ENCODE results near the gene PSMD5. TPM values are rescaled to one million over a fixed set of nuclear protein-coding genes. Genes with fewer than 3 reads are reported as not detected.

Gene PSMD5
- polyA plus RNA-seq, 1 donor (not counting 4 experiments of a cell fraction or from before 2014, with no cell fraction given), result 55.2 TPM

DNA sequence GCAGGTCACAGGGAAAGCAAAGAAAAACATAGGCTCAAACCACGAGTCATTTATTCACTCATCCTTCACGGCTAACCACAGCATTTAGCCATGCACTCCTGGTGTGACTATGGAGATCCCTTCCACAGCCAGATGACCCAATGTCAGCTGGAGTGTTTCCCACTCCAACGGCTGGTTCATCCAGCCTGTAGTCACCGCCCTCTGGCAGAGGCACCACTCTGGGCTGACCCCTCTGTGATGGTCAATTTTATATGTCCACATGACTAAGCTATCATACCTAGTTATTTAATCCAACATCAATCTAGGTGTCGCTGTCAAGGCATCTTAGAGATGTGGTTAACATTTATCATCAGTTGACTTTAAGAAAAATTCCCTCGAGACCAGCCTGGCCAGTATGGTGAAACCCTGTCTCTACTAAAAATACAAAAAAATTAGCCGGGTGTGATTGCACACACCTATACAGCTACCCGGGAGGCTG is 43.8 kb upstream of the PSMD5 start:
- Histone ChIP-seq H3K36me3 (ENCODE audit: control insufficient read depth in 2 of 2, extremely low read depth in 1 of 2, insufficient read depth in 2 of 2, low read length in 2 of 2) (no peaks in the 10 kb centered on the region), H3K9me1 (ENCODE audit: control insufficient read depth, extremely low read depth, insufficient read depth, low read length) (no peaks in the 10 kb centered on the region), H3K27me3 (ENCODE audit: control insufficient read depth, extremely low read depth, insufficient read depth, low read length) (peaks cover 4% of the 10 kb centered on the region), H3K9me3 (ENCODE audit: control insufficient read depth, low read depth, low read length) (no peaks in the 10 kb centered on the region), H2AFZ (ENCODE audit: control insufficient read depth, low read length) (no peak overlapping the region), H3K4me3 (ENCODE audit: control insufficient read depth in 2 of 3, extremely low read depth in 1 of 3, insufficient read depth in 2 of 3, low read depth in 1 of 3, low read length in 3 of 3) (no peak overlapping the region), H3K9ac (ENCODE audit: control insufficient read depth, extremely low read depth, insufficient read depth, low read length) (no peak overlapping the region), H3K4me1 (ENCODE audit: control insufficient read depth, extremely low read depth, insufficient read depth, low read length) (no peaks in the 10 kb centered on the region), H3K27ac (ENCODE audit: control insufficient read depth, insufficient read depth, low read length) (no peak overlapping the region), H3K79me2 (ENCODE audit: control insufficient read depth, insufficient read depth, low read length) (no peaks in the 10 kb centered on the region), H3K4me2 (ENCODE audit: control insufficient read depth, extremely low read depth, insufficient read depth, low read depth, low read length) (no peak overlapping the region), H4K20me1 (ENCODE audit: control insufficient read depth, extremely low read depth, insufficient read depth, low read length) (no peaks in the 10 kb centered on the region)
- FAIRE-seq, result no peak
- dilution Hi-C loops (cut with MboI; ENCODE audit: extremely low pct_ligation_motif_present, low sequenced_read_pairs), result no loop called here
- TF ChIP-seq EZH2 (IDR thresholded peaks at IDR 0.05; ENCODE audit: low read length), result no peak
- TF ChIP-seq, protein P1, sequence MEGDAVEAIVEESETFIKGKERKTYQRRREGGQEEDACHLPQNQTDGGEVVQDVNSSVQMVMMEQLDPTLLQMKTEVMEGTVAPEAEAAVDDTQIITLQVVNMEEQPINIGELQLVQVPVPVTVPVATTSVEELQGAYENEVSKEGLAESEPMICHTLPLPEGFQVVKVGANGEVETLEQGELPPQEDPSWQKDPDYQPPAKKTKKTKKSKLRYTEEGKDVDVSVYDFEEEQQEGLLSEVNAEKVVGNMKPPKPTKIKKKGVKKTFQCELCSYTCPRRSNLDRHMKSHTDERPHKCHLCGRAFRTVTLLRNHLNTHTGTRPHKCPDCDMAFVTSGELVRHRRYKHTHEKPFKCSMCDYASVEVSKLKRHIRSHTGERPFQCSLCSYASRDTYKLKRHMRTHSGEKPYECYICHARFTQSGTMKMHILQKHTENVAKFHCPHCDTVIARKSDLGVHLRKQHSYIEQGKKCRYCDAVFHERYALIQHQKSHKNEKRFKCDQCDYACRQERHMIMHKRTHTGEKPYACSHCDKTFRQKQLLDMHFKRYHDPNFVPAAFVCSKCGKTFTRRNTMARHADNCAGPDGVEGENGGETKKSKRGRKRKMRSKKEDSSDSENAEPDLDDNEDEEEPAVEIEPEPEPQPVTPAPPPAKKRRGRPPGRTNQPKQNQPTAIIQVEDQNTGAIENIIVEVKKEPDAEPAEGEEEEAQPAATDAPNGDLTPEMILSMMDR (optimal IDR thresholded peaks at IDR 0.05 in 1 of 3, IDR thresholded peaks at IDR 0.05 in 1 of 3, conservative IDR thresholded peaks at IDR 0.05 in 1 of 3; ENCODE audit: extremely low read depth in 1 of 3, insufficient read depth in 2 of 3, low read length in 3 of 3), result no peak
- DNase-seq (ENCODE audit: low read depth, low spot score), result no peak

DNA sequence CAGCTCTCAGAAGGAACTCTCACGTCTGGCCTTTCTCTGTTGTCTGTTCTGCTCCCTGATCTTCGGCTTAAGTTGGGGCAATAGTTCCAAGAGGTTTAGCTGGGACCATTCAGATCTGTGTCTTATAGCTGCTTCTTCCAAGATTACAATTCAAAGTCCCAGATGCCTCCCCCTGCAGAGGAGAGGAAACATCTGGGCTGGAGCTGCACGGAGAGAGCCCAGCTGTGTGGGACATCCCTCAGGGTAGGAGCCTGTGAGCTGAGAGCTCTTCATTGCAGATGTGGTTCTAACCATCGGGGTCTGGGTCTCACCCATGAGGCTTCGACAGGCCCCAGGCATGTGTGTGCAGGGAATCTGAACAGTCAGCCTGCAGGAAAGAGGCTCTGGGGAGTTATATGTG is 43.2 kb upstream of the PSMD5 start:
- H3K9me1 ChIP-seq (ENCODE audit: control insufficient read depth, extremely low read depth, insufficient read depth, low read length), result no peaks in the 10 kb centered on the region
- no peak overlapping the region for H3K4me2 ChIP-seq (ENCODE audit: control insufficient read depth, extremely low read depth, insufficient read depth, low read depth, low read length)
- no peak overlapping the region for H3K4me3 ChIP-seq (ENCODE audit: control insufficient read depth in 2 of 3, extremely low read depth in 1 of 3, insufficient read depth in 2 of 3, low read depth in 1 of 3, low read length in 3 of 3)
- DNase-seq (ENCODE audit: low read depth, low spot score) (no peak), FAIRE-seq (no peak)
- TF ChIP-seq, protein P1 (optimal IDR thresholded peaks at IDR 0.05 in 1 of 3, IDR thresholded peaks at IDR 0.05 in 1 of 3, conservative IDR thresholded peaks at IDR 0.05 in 1 of 3; ENCODE audit: extremely low read depth in 1 of 3, insufficient read depth in 2 of 3, low read length in 3 of 3), result no peak
- no peak for TF ChIP-seq EZH2 (IDR thresholded peaks at IDR 0.05; ENCODE audit: low read length)
- dilution Hi-C loops (cut with MboI; ENCODE audit: extremely low pct_ligation_motif_present, low sequenced_read_pairs), result no loop called here
- no peaks in the 10 kb centered on the region for H4K20me1 ChIP-seq (ENCODE audit: control insufficient read depth, extremely low read depth, insufficient read depth, low read length)
- no peak overlapping the region for H2AFZ ChIP-seq (ENCODE audit: control insufficient read depth, low read length)
- H3K27me3 ChIP-seq (ENCODE audit: control insufficient read depth, extremely low read depth, insufficient read depth, low read length), result peaks cover 4% of the 10 kb centered on the region
- H3K9ac ChIP-seq (ENCODE audit: control insufficient read depth, extremely low read depth, insufficient read depth, low read length), result no peak overlapping the region
- H3K27ac ChIP-seq (ENCODE audit: control insufficient read depth, insufficient read depth, low read length), result no peak overlapping the region
- no peaks in the 10 kb centered on the region for H3K36me3 ChIP-seq (ENCODE audit: control insufficient read depth in 2 of 2, extremely low read depth in 1 of 2, insufficient read depth in 2 of 2, low read length in 2 of 2)
- no peaks in the 10 kb centered on the region for H3K79me2 ChIP-seq (ENCODE audit: control insufficient read depth, insufficient read depth, low read length)
- no peaks in the 10 kb centered on the region for H3K4me1 ChIP-seq (ENCODE audit: control insufficient read depth, extremely low read depth, insufficient read depth, low read length)
- no peaks in the 10 kb centered on the region for H3K9me3 ChIP-seq (ENCODE audit: control insufficient read depth, low read depth, low read length)
